MM.1S (cell line): ENCODE measurements around the gene SEC16B.

Experiments
- DNase-seq: peaks from one replicate; pipeline ENCODE4 v3.0.0-alpha.2; 2015
- H2AFZ ChIP-seq: fragments of 300-600 bp; sonication (generic); 2 replicates; pipeline ENCODE4 v1.6.0; 2016; ENCODE audit warnings: antibody characterized with exemption, low read length
- H3F3A ChIP-seq: fragments of 300-600 bp; sonication (generic); 2 replicates; pipeline ENCODE4 v1.6.1; 2016; ENCODE audit warnings: mild to moderate bottlenecking, antibody characterized with exemption, low read length, moderate library complexity, mixed read lengths; ENCODE audit not compliant: insufficient read depth
- H3K27ac ChIP-seq: fragments of 300-600 bp; sonication (generic); 2 replicates; pipeline ENCODE4 v1.5.1; 2016; ENCODE audit warnings: mild to moderate bottlenecking, low read length
- H3K27me3 ChIP-seq: fragments of 300-600 bp; sonication (generic); replicated peaks from 2 replicates; pipeline ENCODE4 v1.6.0; 2016; ENCODE audit warnings: low read length; ENCODE audit not compliant: insufficient read depth
- H3K36me3 ChIP-seq: fragments of 300-600 bp; sonication (generic); replicated peaks from 2 replicates; pipeline ENCODE4 v1.6.1; 2016; ENCODE audit warnings: mild to moderate bottlenecking, low read length, mixed read lengths; ENCODE audit not compliant: insufficient read depth
- H3K4me1 ChIP-seq: fragments of 300-600 bp; sonication (generic); 2 replicates; pipeline ENCODE4 v1.6.1; 2016; ENCODE audit warnings: low read length, mixed read lengths
- H3K4me2 ChIP-seq: fragments of 300-600 bp; sonication (generic); 2 replicates; pipeline ENCODE4 v1.6.0; 2016; ENCODE audit warnings: low read depth, low read length
- H3K4me3 ChIP-seq: fragments of 300-600 bp; sonication (generic); 2 replicates; pipeline ENCODE4 v1.5.1; 2016; ENCODE audit warnings: low read length, mixed read lengths
- H3K79me2 ChIP-seq: fragments of 300-600 bp; sonication (generic); 2 replicates; pipeline ENCODE4 v1.6.1; 2016; ENCODE audit warnings: mixed run types, low read length, mixed read lengths
- H3K9ac ChIP-seq: fragments of 300-600 bp; sonication (generic); 2 replicates; pipeline ENCODE4 v1.6.1; 2016; ENCODE audit warnings: low read length, mixed read lengths
- H3K9me2 ChIP-seq: fragments of 300-600 bp; sonication (generic); replicated peaks from 2 replicates; pipeline ENCODE4 v1.6.1; 2016; ENCODE audit warnings: mild to moderate bottlenecking, low read length, mixed read lengths; ENCODE audit not compliant: insufficient read depth
- H3K9me3 ChIP-seq: fragments of 300-600 bp; sonication (generic); replicated peaks from 2 replicates; pipeline ENCODE4 v1.6.1; 2016; ENCODE audit warnings: mild to moderate bottlenecking, low read length, mixed read lengths; ENCODE audit not compliant: insufficient read depth
- H4K20me1 ChIP-seq: fragments of 300-600 bp; sonication (generic); 2 replicates; pipeline ENCODE4 v1.6.1; 2016; ENCODE audit warnings: mild to moderate bottlenecking, low read length, moderate library complexity, mixed read lengths; ENCODE audit not compliant: insufficient read depth
- CTCF ChIP-seq: fragments of 300-600 bp; sonication (generic); IDR thresholded peaks from 2 replicates; pipeline ENCODE4 v1.5.1; 2016; ENCODE audit warnings: antibody characterized with exemption, low read length, mixed read lengths
- EZH2 ChIP-seq: fragments of 300-600 bp; sonication (generic); optimal IDR thresholded peaks from 2 replicates; pipeline ENCODE3; 2017; ENCODE audit warnings: low read depth, mild to moderate bottlenecking, antibody characterized with exemption, low read length, mixed read lengths
- EZH2phosphoT487 ChIP-seq: fragments of 300-600 bp; sonication (generic); IDR thresholded peaks from 2 replicates; pipeline ENCODE4 v1.6.1; 2018; ENCODE audit warnings: antibody characterized with exemption, low read length

The SEC16B gene

GRCh38 chr1:177966199-177966598, 3.7 kb downstream of the SEC16B start:
- no peak for DNase-seq
- Histone ChIP-seq H3K27ac (no peak overlapping the region), H3K9me2 (no peaks in the 10 kb centered on the region), H3K79me2 (no peaks in the 10 kb centered on the region), H2AFZ (no peak overlapping the region), H3K36me3 (no peaks in the 10 kb centered on the region), H3F3A (no peaks in the 10 kb centered on the region), H4K20me1 (no peaks in the 10 kb centered on the region), H3K4me2 (no peak overlapping the region), H3K4me1 (no peaks in the 10 kb centered on the region), H3K9ac (no peak overlapping the region), H3K4me3 (no peak overlapping the region), H3K9me3 (no peaks in the 10 kb centered on the region), H3K27me3 (no peaks in the 10 kb centered on the region)
- TF ChIP-seq EZH2: no peak

- H2AFZ ChIP-seq: no peak overlapping the region
- H3K4me1 ChIP-seq: no peaks in the 10 kb centered on the region
- H3F3A ChIP-seq: no peaks in the 10 kb centered on the region
- no peaks in the 10 kb centered on the region for H3K27me3 ChIP-seq
- H3K9me3 ChIP-seq: no peaks in the 10 kb centered on the region
- TF ChIP-seq EZH2phosphoT487 (no peak), EZH2 (no peak), CTCF (no peak)
- H3K9me2 ChIP-seq: no peaks in the 10 kb centered on the region
- no peak overlapping the region for H3K4me2 ChIP-seq
- no peak overlapping the region for H3K27ac ChIP-seq
- no peak overlapping the region for H3K4me3 ChIP-seq
- no peaks in the 10 kb centered on the region for H4K20me1 ChIP-seq
- H3K36me3 ChIP-seq: no peaks in the 10 kb centered on the region
- H3K79me2 ChIP-seq: no peaks in the 10 kb centered on the region
- no peak for DNase-seq
- H3K9ac ChIP-seq: no peak overlapping the region
These were observed 4.6 kb downstream of the SEC16B start for GRCh38 chr1:177965293-177965692.

- Histone ChIP-seq H3K79me2 (no peaks in the 10 kb centered on the region), H3K9me2 (no peaks in the 10 kb centered on the region), H4K20me1 (no peaks in the 10 kb centered on the region), H3K9ac (no peak overlapping the region), H3F3A (no peaks in the 10 kb centered on the region), H3K27ac (no peak overlapping the region), H3K27me3 (no peaks in the 10 kb centered on the region), H2AFZ (no peak overlapping the region), H3K4me2 (no peak overlapping the region), H3K4me3 (no peak overlapping the region), H3K36me3 (no peaks in the 10 kb centered on the region), H3K4me1 (no peaks in the 10 kb centered on the region), H3K9me3 (no peaks in the 10 kb centered on the region)
- DNase-seq: no peak
- no peak for TF ChIP-seq CTCF
- TF ChIP-seq EZH2phosphoT487: no peak
- no peak for TF ChIP-seq EZH2
These were observed 5.5 kb downstream of the SEC16B start for GRCh38 chr1:177964336-177964735.

GRCh38 chr1:177960939-177961622, 8.8 kb downstream of the SEC16B start:
- TF ChIP-seq CTCF: no peak
- no peak for TF ChIP-seq EZH2
- Histone ChIP-seq H3K36me3 (no peaks in the 10 kb centered on the region), H3K4me2 (no peak overlapping the region), H3K9ac (no peak overlapping the region), H3K27me3 (no peaks in the 10 kb centered on the region), H3K9me2 (no peaks in the 10 kb centered on the region), H2AFZ (no peak overlapping the region), H3K4me1 (no peaks in the 10 kb centered on the region), H3F3A (no peaks in the 10 kb centered on the region), H3K4me3 (no peak overlapping the region), H3K9me3 (no peaks in the 10 kb centered on the region), H4K20me1 (no peaks in the 10 kb centered on the region), H3K27ac (no peak overlapping the region), H3K79me2 (no peaks in the 10 kb centered on the region)
- no peak for DNase-seq
